H9 (cell line): ENCODE results near the gene GRB10. TPM values are rescaled to one million over a fixed set of nuclear protein-coding genes. Genes with fewer than 3 reads are reported as not detected.

Experiments
- DNase-seq: peaks from one replicate; pipeline ENCODE4 v3.0.0-alpha.2; 2017
- H2AFZ ChIP-seq: one replicate; pipeline ENCODE4 v1.6.1; 2013; ENCODE audit warnings: mild to moderate bottlenecking, low read length, control low read depth, moderate library complexity
- H2AK5ac ChIP-seq: 2 replicates; pipeline ENCODE4 v1.6.1; 2013; ENCODE audit warnings: low read length, control low read depth, mixed read lengths; ENCODE audit not compliant: insufficient read length
- H2BK120ac ChIP-seq: one replicate; pipeline ENCODE4 v1.6.1; 2013; ENCODE audit warnings: low read depth, mild to moderate bottlenecking, low read length, control low read depth, inconsistent platforms; ENCODE audit not compliant: poor library complexity, severe bottlenecking
- H2BK12ac ChIP-seq: 2 replicates; pipeline ENCODE4 v1.6.1; 2013; ENCODE audit warnings: low read length, control low read depth, mixed read lengths, low read depth; ENCODE audit not compliant: insufficient read length
- H2BK15ac ChIP-seq: 2 replicates; pipeline ENCODE4 v1.6.1; 2013; ENCODE audit warnings: low read depth, low read length, control low read depth
- H2BK20ac ChIP-seq: one replicate; pipeline ENCODE4 v1.6.1; 2013; ENCODE audit warnings: low read depth, mild to moderate bottlenecking, low read length, control low read depth, inconsistent platforms; ENCODE audit not compliant: poor library complexity, severe bottlenecking
- H2BK5ac ChIP-seq: 2 replicates; pipeline ENCODE4 v1.6.1; 2013; ENCODE audit warnings: low read length, control low read depth, mixed read lengths; ENCODE audit not compliant: insufficient read length
- H3K14ac ChIP-seq: 2 replicates; pipeline ENCODE4 v1.6.1; 2013; ENCODE audit warnings: low read length, control low read depth; ENCODE audit not compliant: insufficient read depth
- H3K18ac ChIP-seq: 2 replicates; pipeline ENCODE4 v1.6.1; 2013; ENCODE audit warnings: low read depth, mild to moderate bottlenecking, mixed read lengths, low read length, control low read depth; ENCODE audit not compliant: insufficient read length
- H3K23ac ChIP-seq: 2 replicates; pipeline ENCODE4 v1.6.1; 2013; ENCODE audit warnings: low read length, control low read depth, mixed read lengths, low read depth; ENCODE audit not compliant: insufficient read length
- H3K23me2 ChIP-seq: 2 replicates; pipeline ENCODE4 v1.6.1; 2013; ENCODE audit warnings: low read depth, mild to moderate bottlenecking, mixed read lengths, low read length, control low read depth; ENCODE audit not compliant: insufficient read length, poor library complexity, severe bottlenecking
- H3K27ac ChIP-seq: 2 replicates; pipeline ENCODE4 v1.5.1; 2013; ENCODE audit warnings: low read length, control low read depth, mixed read lengths, low read depth; ENCODE audit not compliant: insufficient read length
- H3K27me3 ChIP-seq: 2 replicates; pipeline ENCODE4 v1.6.1; 2013; ENCODE audit warnings: low read length, control low read depth, inconsistent platforms; ENCODE audit not compliant: insufficient read depth
- H3K4ac ChIP-seq: 2 replicates; pipeline ENCODE4 v1.6.1; 2013; ENCODE audit warnings: low read depth, mild to moderate bottlenecking, control low read depth, inconsistent platforms, low read length, moderate library complexity
- H3K4me1 ChIP-seq: 2 replicates; pipeline ENCODE4 v1.6.1; 2013; ENCODE audit warnings: low read length, control low read depth, inconsistent platforms; ENCODE audit not compliant: insufficient read depth
- H3K4me2 ChIP-seq: 2 replicates; pipeline ENCODE4 v1.6.1; 2013; ENCODE audit warnings: low read length, control low read depth, mixed read lengths; ENCODE audit not compliant: insufficient read length, insufficient read depth
- H3K56ac ChIP-seq: 2 replicates; pipeline ENCODE4 v1.6.1; 2013; ENCODE audit warnings: low read depth, mild to moderate bottlenecking, mixed read lengths, low read length, control low read depth; ENCODE audit not compliant: insufficient read length
- H3K79me1 ChIP-seq: 2 replicates; pipeline ENCODE4 v1.6.1; 2013; ENCODE audit warnings: low read depth, mild to moderate bottlenecking, moderate library complexity, low read length, control low read depth, inconsistent platforms; ENCODE audit not compliant: insufficient read depth, poor library complexity, severe bottlenecking
- H3K79me2 ChIP-seq: 2 replicates; pipeline ENCODE4 v1.6.1; 2013; ENCODE audit warnings: low read length, control low read depth, inconsistent platforms; ENCODE audit not compliant: insufficient read depth
- H3K9ac ChIP-seq: 2 replicates; pipeline ENCODE4 v1.6.1; 2013; ENCODE audit warnings: low read length, control low read depth, mixed read lengths; ENCODE audit not compliant: insufficient read length; ENCODE audit errors: extremely low read depth
- H3K9me3 ChIP-seq: one replicate; pipeline ENCODE4 v1.6.1; 2013; ENCODE audit warnings: low read depth, low read length, inconsistent platforms; ENCODE audit not compliant: control insufficient read depth
- H3T11ph ChIP-seq: one replicate; pipeline ENCODE4 v1.6.1; 2013; ENCODE audit warnings: mild to moderate bottlenecking, low read length, control low read depth, inconsistent platforms
- H4K20me1 ChIP-seq: one replicate; pipeline ENCODE4 v1.6.1; 2013; ENCODE audit not compliant: control insufficient read depth, insufficient read length, insufficient read depth
- H4K5ac ChIP-seq: 2 replicates; pipeline ENCODE4 v1.6.1; 2013; ENCODE audit warnings: low read depth, mild to moderate bottlenecking, mixed read lengths, low read length, control low read depth; ENCODE audit not compliant: insufficient read length
- H4K8ac ChIP-seq: replicated peaks from 2 replicates; pipeline ENCODE4 v1.6.1; 2013; ENCODE audit warnings: low read length, control low read depth, mixed read lengths, low read depth; ENCODE audit not compliant: insufficient read length
- H4K91ac ChIP-seq: 2 replicates; pipeline ENCODE4 v1.6.1; 2013; ENCODE audit warnings: low read depth, mild to moderate bottlenecking, moderate library complexity, mixed read lengths, low read length, control low read depth; ENCODE audit not compliant: insufficient read length
- H3K27ac Mint-ChIP-seq, 3 experiments: 2 replicates in 2 of 3; 3 replicates in 1 of 3; pipeline ENCODE4 v1.8.0; 2020 to 2021; ENCODE audit warnings: mixed read lengths in 3 of 3, mild to moderate bottlenecking in 1 of 3, moderate library complexity in 1 of 3
- H3K27me3 Mint-ChIP-seq: 2 replicates; pipeline ENCODE4 v1.8.0; 2021; ENCODE audit warnings: low read depth, mild to moderate bottlenecking, moderate library complexity, mixed read lengths
- H3K36me3 Mint-ChIP-seq, 3 experiments: 2 replicates in 2 of 3; 3 replicates in 1 of 3; pipeline ENCODE4 v1.8.0; 2020 to 2021; ENCODE audit warnings: low read depth in 3 of 3, mixed read lengths in 3 of 3; ENCODE audit not compliant: insufficient read depth in 1 of 3
- H3K4me1 Mint-ChIP-seq, 2 experiments: 2 replicates each; pipeline ENCODE4 v1.8.0; 2020; ENCODE audit warnings: mixed read lengths in 2 of 2
- H3K4me3 Mint-ChIP-seq, 2 experiments: 2 replicates in 1 of 2; 3 replicates in 1 of 2; pipeline ENCODE4 v1.8.0; 2020 to 2021; ENCODE audit warnings: mild to moderate bottlenecking in 2 of 2, mixed read lengths in 2 of 2, moderate library complexity in 1 of 2
- H3K9me3 Mint-ChIP-seq, 2 experiments: 2 replicates in 1 of 2; 3 replicates in 1 of 2; pipeline ENCODE4 v1.8.0; 2020; ENCODE audit warnings: mild to moderate bottlenecking in 2 of 2, mixed read lengths in 2 of 2, moderate library complexity in 1 of 2
- CTCF ChIP-seq: fragments of 200-600 bp; sonication (generic); conservative IDR thresholded peaks from 3 replicates; pipeline ENCODE4 v1.8.0; 2021; ENCODE audit warnings: antibody characterized with exemption, mild to moderate bottlenecking
- WGBS: extraction: QIAGEN DNeasy Blood & Tissue Kit; methylation state at CpG from one replicate; pipeline ENCODE4 v1.1.7; 2013; ENCODE audit warnings: missing lambda C conversion rate, low lambda C conversion rate, mixed read lengths; ENCODE audit not compliant: insufficient read length; ENCODE audit errors: extremely low coverage; 5-methylcytosine and 5-hydroxymethylcytosine counted together
- total RNA-seq: library from RNA; stranded (reverse); gene quantifications from 2 replicates; pipeline ENCODE4 v1.2.1, GENCODE V29; 2021

Gene GRB10
- total RNA-seq, 1 experiment from 2014 or later, result 108 TPM

- H3K9me3 Mint-ChIP-seq, result peaks cover 14 to 17% of the 10 kb centered on the region in 2 experiments
- no peak overlapping the region; a peak in 1 of 7 replicates for H3K27ac Mint-ChIP-seq
- H3K9ac ChIP-seq, result no peak overlapping the region
Measured at GRCh38 chr7:50565559-50565916, 217.2 kb downstream of the GRB10 start.

More at GRCh38 chr7:50565559-50565916, 217.2 kb downstream of the GRB10 start:
- H2BK12ac ChIP-seq, result no peak overlapping the region
- no peak overlapping the region for H3K4me3 Mint-ChIP-seq
- peaks cover 14% of the 10 kb centered on the region for H3K27me3 Mint-ChIP-seq
- no peak overlapping the region for H3K56ac ChIP-seq
- no peak overlapping the region for H2BK20ac ChIP-seq
- no peak overlapping the region for H2AK5ac ChIP-seq
- H4K20me1 ChIP-seq, result no peaks in the 10 kb centered on the region
- H3K23ac ChIP-seq, result no peak overlapping the region
- H3K79me2 ChIP-seq, result no peaks in the 10 kb centered on the region
- H3K23me2 ChIP-seq, result no peaks in the 10 kb centered on the region
- no peak overlapping the region for H3K14ac ChIP-seq
- no peak overlapping the region for H2AFZ ChIP-seq
- no peak overlapping the region for H3T11ph ChIP-seq
- H3K79me1 ChIP-seq, result no peaks in the 10 kb centered on the region
- H3K4me1 ChIP-seq, result no peaks in the 10 kb centered on the region
- DNase-seq, result no peak
- peaks cover 10 to 14% (median 10%) of the 10 kb centered on the region in 3 experiments; a peak in 6 of 7 replicates for H3K36me3 Mint-ChIP-seq
- no peak overlapping the region for H3K27ac ChIP-seq
- no peak overlapping the region for H2BK120ac ChIP-seq
- H3K4ac ChIP-seq, result no peak overlapping the region
- H4K5ac ChIP-seq, result no peak overlapping the region
- H3K4me1 Mint-ChIP-seq, result peaks cover 14 to 15% of the 10 kb centered on the region in 2 experiments
- no peaks in the 10 kb centered on the region for H3K9me3 ChIP-seq
- WGBS, result no CpG with 5 or more reads among the region's 2 CpGs
- H3K4me2 ChIP-seq, result no peak overlapping the region
- H2BK15ac ChIP-seq, result no peak overlapping the region
- H4K8ac ChIP-seq, result no peak overlapping the region
- no peak overlapping the region for H4K91ac ChIP-seq
- TF ChIP-seq CTCF, result no peak
- H3K27me3 ChIP-seq, result no peaks in the 10 kb centered on the region
- H3K18ac ChIP-seq, result no peak overlapping the region
- no peak overlapping the region for H2BK5ac ChIP-seq
